ENCODE data around the gene ADAMTSL1. TPM values are rescaled to one million over a fixed set of nuclear protein-coding genes. Genes with fewer than 3 reads are reported as not detected.

ADAMTSL1 gene
- total and polyA plus RNA-seq, 2 experiments from 2014 or later = 2.3 to 5.0 TPM

- H3K9me2 ChIP-seq (ENCODE audit: insufficient read depth) = no peaks in the 10 kb centered on the region
- H3K27me3 ChIP-seq (ENCODE audit: insufficient read depth) = no peaks in the 10 kb centered on the region
- H3K4me3 ChIP-seq = no peak overlapping the region
- TF ChIP-seq POLR2AphosphoS5 (IDR thresholded peaks at IDR 0.05; ENCODE audit: low read depth) (no peak), JUNB (IDR thresholded peaks at IDR 0.05; ENCODE audit: unreplicated experiment) (no peak), ETS1 (IDR thresholded peaks at IDR 0.05) (no peak), EZH2phosphoT487 (IDR thresholded peaks at IDR 0.05; ENCODE audit: unreplicated experiment) (no peak), CTCF (conservative IDR thresholded peaks at IDR 0.05; ENCODE audit: low read depth in 2 of 2) (no peak), ZNF114 (CRISPR knock-in tag; IDR thresholded peaks at IDR 0.05) (no peak), ZNF462 (CRISPR knock-in tag; IDR thresholded peaks at IDR 0.05) (no peak), ZNF331 (CRISPR knock-in tag; IDR thresholded peaks at IDR 0.05; ENCODE audit: low read depth) (no peak), EZH2 (IDR thresholded peaks at IDR 0.05; ENCODE audit: low read depth, unreplicated experiment) (no peak), REST (IDR thresholded peaks at IDR 0.05; ENCODE audit: unreplicated experiment) (no peak), NANOG (IDR thresholded peaks at IDR 0.05; ENCODE audit: borderline replicate concordance) (no peak), CREB1 (CRISPR knock-in tag; IDR thresholded peaks at IDR 0.05; ENCODE audit: low read depth) (no peak), STAT1 (IDR thresholded peaks at IDR 0.05; ENCODE audit: unreplicated experiment) (no peak)
- H3F3A ChIP-seq (replicated peaks; ENCODE audit: low read depth) = no peaks in the 10 kb centered on the region
- ATAC-seq (no peak), DNase-seq (ENCODE audit: low spot score) (no peak)
- no peaks in the 10 kb centered on the region for H3K27me3 Mint-ChIP-seq (ENCODE audit: insufficient read depth, low read depth, poor library complexity)
- H2AFZ ChIP-seq = no peak overlapping the region
- peaks cover 13% of the 10 kb centered on the region; the same call in 1 of the 2 replicates for H3K36me3 ChIP-seq (ENCODE audit: insufficient read depth)
- peaks cover 33% of the 10 kb centered on the region for H3K9me3 Mint-ChIP-seq
- no peaks in the 10 kb centered on the region for H4K20me1 ChIP-seq (replicated peaks; ENCODE audit: insufficient read depth)
- H3K79me2 ChIP-seq (replicated peaks; ENCODE audit: insufficient read depth) = no peaks in the 10 kb centered on the region
- H3K27ac ChIP-seq (ENCODE audit: low read depth) = no peak overlapping the region
- H3K4me1 Mint-ChIP-seq = peaks cover 8% of the 10 kb centered on the region
- H3K4me3 Mint-ChIP-seq = no peak overlapping the region
- H3K36me3 Mint-ChIP-seq (ENCODE audit: low read depth) = peaks cover 30% of the 10 kb centered on the region
- no peak overlapping the region for H3K27ac Mint-ChIP-seq
- no peak overlapping the region for H3K4me2 ChIP-seq
- peaks cover 9% of the 10 kb centered on the region for H3K4me1 ChIP-seq (ENCODE audit: insufficient read depth)
These were observed 57.4 kb downstream of the ADAMTSL1 start for GRCh38 chr9:18531136-18532065.
